HG03342 (cell line): ENCODE measurements around the gene KCP.

ENCODE experiments used
- ATAC-seq: cut with Tn5 transposase; IDR thresholded peaks from one replicate; pipeline ENCODE4 v1.9.1; 2021; ENCODE audit warnings: mild to moderate bottlenecking, moderate library complexity; ENCODE audit not compliant: unreplicated experiment

Gene KCP

GRCh38 chr7:128908750-128909624 lies 1.5 kb downstream of the KCP start:
- ATAC-seq, result no peak

GRCh38 chr7:128906766-128907559 lies 3.5 kb downstream of the KCP start:
- ATAC-seq, result no peak

GRCh38 chr7:128906001-128906765 lies 4.3 kb downstream of the KCP start:
- no peak for ATAC-seq

GRCh38 chr7:128904381-128905197 lies 5.9 kb downstream of the KCP start:
- no peak for ATAC-seq

GRCh38 chr7:128903621-128904361 lies 6.7 kb downstream of the KCP start:
- no peak for ATAC-seq

- no peak for ATAC-seq
Observed at GRCh38 chr7:128902761-128903585, 7.5 kb downstream of the KCP start.

- ATAC-seq, result no peak
Observed at GRCh38 chr7:128900237-128900636, 10.3 kb downstream of the KCP start.

- ATAC-seq, result no peak
Observed at GRCh38 chr7:128899392-128899791, 11.1 kb downstream of the KCP start.

- no peak for ATAC-seq
Observed at GRCh38 chr7:128895320-128895719, 15.2 kb downstream of the KCP start.

- ATAC-seq, result no peak
Observed at GRCh38 chr7:128894101-128894440, 16.4 kb downstream of the KCP start.

GRCh38 chr7:128893251-128894100 lies 17.0 kb downstream of the KCP start:
- no peak for ATAC-seq

GRCh38 chr7:128892521-128893250 lies 17.8 kb downstream of the KCP start:
- ATAC-seq, result no peak

GRCh38 chr7:128891942-128892269 lies 18.6 kb downstream of the KCP start:
- ATAC-seq, result no peak

- ATAC-seq, result no peak
Observed at GRCh38 chr7:128891110-128891941, 19.2 kb downstream of the KCP start.

GRCh38 chr7:128890306-128891109 lies 20.0 kb downstream of the KCP start:
- no peak for ATAC-seq

GRCh38 chr7:128889121-128889520 lies 21.4 kb downstream of the KCP start:
- no peak for ATAC-seq
